OCI-LY3 (cell line): ENCODE results near the gene ISOC2.

Experiments
- CTCF ChIP-seq: fragments of 200-600, 300-600 bp; sonication (generic); IDR thresholded peaks from 2 replicates; pipeline ENCODE4 v1.5.1; 2014; ENCODE audit warnings: antibody characterized with exemption, low read length, low read depth
- EZH2phosphoT487 ChIP-seq: fragments of 200-600 bp; shearing (Covaris generic); IDR thresholded peaks from 2 replicates; pipeline ENCODE4 v1.6.1; 2018; ENCODE audit warnings: antibody characterized with exemption, mixed run types, low read depth

- TF ChIP-seq CTCF = no peak
- TF ChIP-seq EZH2phosphoT487 = no peak
Measured at GRCh38 chr19:55464039-55464661, 2.7 kb upstream of the ISOC2 start.
